ENCODE measurements around the gene MRPL1. TPM values are rescaled to one million over a fixed set of nuclear protein-coding genes. Genes with fewer than 3 reads are reported as not detected.

MRPL1 gene
- polyA plus RNA-seq, 1 experiment: 49.9 TPM

GRCh38 chr4:77818073-77818601 lies 44.5 kb upstream of the MRPL1 start:
- H3K4me3 ChIP-seq (ENCODE audit: low read depth, low read length): peak overlapping the region; percentile 93
- ChIA-PET CTCF (interaction anchor here (0.6 to 1.9 kb wide), 10 partner anchors 9 to 199 kb away, joined by 3 to 8 read pairs (median 5); partner anchors contain the start of gene MRPL1), POLR2A (interaction anchor here (0.6 to 2.2 kb wide), 4 partner anchors 12 to 726 kb away, joined by 3 to 17 read pairs (median 3); partner anchors contain the start of gene MRPL1)
- H3K27ac ChIP-seq (ENCODE audit: low read depth, low read length): peak overlapping the region; percentile 80
- TF ChIP-seq, protein P1, sequence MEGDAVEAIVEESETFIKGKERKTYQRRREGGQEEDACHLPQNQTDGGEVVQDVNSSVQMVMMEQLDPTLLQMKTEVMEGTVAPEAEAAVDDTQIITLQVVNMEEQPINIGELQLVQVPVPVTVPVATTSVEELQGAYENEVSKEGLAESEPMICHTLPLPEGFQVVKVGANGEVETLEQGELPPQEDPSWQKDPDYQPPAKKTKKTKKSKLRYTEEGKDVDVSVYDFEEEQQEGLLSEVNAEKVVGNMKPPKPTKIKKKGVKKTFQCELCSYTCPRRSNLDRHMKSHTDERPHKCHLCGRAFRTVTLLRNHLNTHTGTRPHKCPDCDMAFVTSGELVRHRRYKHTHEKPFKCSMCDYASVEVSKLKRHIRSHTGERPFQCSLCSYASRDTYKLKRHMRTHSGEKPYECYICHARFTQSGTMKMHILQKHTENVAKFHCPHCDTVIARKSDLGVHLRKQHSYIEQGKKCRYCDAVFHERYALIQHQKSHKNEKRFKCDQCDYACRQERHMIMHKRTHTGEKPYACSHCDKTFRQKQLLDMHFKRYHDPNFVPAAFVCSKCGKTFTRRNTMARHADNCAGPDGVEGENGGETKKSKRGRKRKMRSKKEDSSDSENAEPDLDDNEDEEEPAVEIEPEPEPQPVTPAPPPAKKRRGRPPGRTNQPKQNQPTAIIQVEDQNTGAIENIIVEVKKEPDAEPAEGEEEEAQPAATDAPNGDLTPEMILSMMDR (IDR thresholded peaks at IDR 0.05; ENCODE audit: low read depth, low read length): peak; percentile 67
- no peak for DNase-seq (ENCODE audit: low read depth, low spot score)
- no peaks in the 10 kb centered on the region for H3K27me3 ChIP-seq (ENCODE audit: control insufficient read depth, insufficient read depth, low read length)
- no peaks in the 10 kb centered on the region; the same call in 1 of the 2 replicates for H3K9me3 ChIP-seq (ENCODE audit: control insufficient read depth, insufficient read depth, low read length)

DNA sequence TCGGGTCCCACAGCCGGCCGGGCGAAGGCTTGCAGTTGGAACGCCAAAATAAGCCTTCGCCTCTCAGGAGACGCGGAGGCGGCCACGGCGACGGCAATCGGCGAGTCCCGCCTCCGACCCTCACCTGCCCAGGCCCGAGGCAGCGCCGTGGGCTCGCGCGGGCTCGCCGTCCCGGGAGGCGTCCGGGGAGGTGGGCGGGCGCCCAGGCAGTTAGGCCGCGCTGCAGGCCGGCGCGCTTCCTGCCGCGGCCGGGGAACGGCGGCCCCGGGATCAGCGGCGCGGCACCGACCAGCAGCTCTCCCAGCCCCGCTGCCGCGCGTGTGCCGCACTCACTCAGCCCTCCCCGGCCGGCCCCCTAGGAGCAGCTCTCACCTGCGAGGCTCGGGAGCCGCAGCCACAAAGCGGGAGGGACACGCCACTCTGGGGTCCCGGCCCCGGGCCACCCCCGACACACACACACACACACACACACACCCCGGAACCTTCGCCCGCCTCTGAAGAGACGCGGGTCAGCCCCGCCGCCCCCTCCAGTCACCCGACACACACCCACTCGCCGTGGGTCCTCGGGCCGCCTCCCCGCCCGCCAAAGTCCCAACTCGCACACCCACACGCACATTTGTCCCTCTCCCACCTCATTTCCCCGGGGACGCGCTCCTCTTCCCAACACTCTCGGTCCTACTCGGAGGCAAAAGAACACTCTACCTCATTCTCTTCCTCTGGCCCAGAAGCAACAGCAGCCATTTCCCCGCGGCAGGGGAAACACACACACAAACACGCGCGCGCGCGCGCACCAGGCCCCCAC lies 43.8 kb upstream of the MRPL1 start, which contains the start of gene CNOT6L:
Gene CNOT6L, minus strand, starts transcription at position 767 of the 802 bp plus-strand sequence. Its CDS starts 60 bp downstream, at position 707.
- POLR2A ChIA-PET: interaction anchor here (0.6 to 2.2 kb wide), 2 partner anchors 12 to 43 kb away, joined by 3 to 17 read pairs; partner anchors contain the start of gene MRPL1
- Histone ChIP-seq H3K4me3 (ENCODE audit: low read depth, low read length) (peak within 1 kb of the TSS; percentile 93), H3K27me3 (ENCODE audit: control insufficient read depth, insufficient read depth, low read length) (no peaks in the 10 kb centered on the region), H3K9me3 (ENCODE audit: control insufficient read depth, insufficient read depth, low read length) (no peaks in the 10 kb centered on the region; the same call in 1 of the 2 replicates), H3K27ac (ENCODE audit: low read depth, low read length) (peak within 1 kb of the TSS; percentile 92)
- no peak for DNase-seq (ENCODE audit: low read depth, low spot score)
- TF ChIP-seq, protein P1 (IDR thresholded peaks at IDR 0.05; ENCODE audit: low read depth, low read length): no peak
- CTCF ChIA-PET: interaction anchor here (1.0 to 1.9 kb wide), 5 partner anchors 10 to 55 kb away, joined by 3 to 8 read pairs (median 5); partner anchors contain the start of gene MRPL1

GRCh38 chr4:77819404-77819842 lies 43.2 kb upstream of the MRPL1 start:
- no peak for DNase-seq (ENCODE audit: low read depth, low spot score)
- ChIA-PET POLR2A (interaction anchor here (0.6 to 2.3 kb wide), 2 partner anchors 43 to 77 kb away, joined by 6 to 20 read pairs; partner anchors contain the start of gene MRPL1), CTCF (interaction anchor here (0.5 to 1.9 kb wide), 2 partner anchors 10 to 1014 kb away, joined by 3 to 5 read pairs; no protein-coding TSS in a partner anchor)
- peak overlapping the region; percentile 80 for H3K27ac ChIP-seq (ENCODE audit: low read depth, low read length)
- H3K9me3 ChIP-seq (ENCODE audit: control insufficient read depth, insufficient read depth, low read length): no peaks in the 10 kb centered on the region; the same call in 1 of the 2 replicates
- no peaks in the 10 kb centered on the region for H3K27me3 ChIP-seq (ENCODE audit: control insufficient read depth, insufficient read depth, low read length)
- peak overlapping the region; percentile 93 for H3K4me3 ChIP-seq (ENCODE audit: low read depth, low read length)
- TF ChIP-seq, protein P1 (IDR thresholded peaks at IDR 0.05; ENCODE audit: low read depth, low read length): no peak

- ChIA-PET CTCF (interaction anchor here (0.5 kb wide), 1 partner anchor 1013 kb away, joined by 3 read pairs; no protein-coding TSS in a partner anchor), POLR2A (interaction anchor here (0.6 to 2.3 kb wide), 3 partner anchors 42 to 76 kb away, joined by 6 to 20 read pairs (median 6); partner anchors contain the start of gene MRPL1)
- TF ChIP-seq, protein P1 (IDR thresholded peaks at IDR 0.05; ENCODE audit: low read depth, low read length): no peak
- H3K9me3 ChIP-seq (ENCODE audit: control insufficient read depth, insufficient read depth, low read length): no peaks in the 10 kb centered on the region; the same call in 1 of the 2 replicates
- peak overlapping the region; percentile 92 for H3K27ac ChIP-seq (ENCODE audit: low read depth, low read length)
- no peak for DNase-seq (ENCODE audit: low read depth, low spot score)
- peak overlapping the region; percentile 93 for H3K4me3 ChIP-seq (ENCODE audit: low read depth, low read length)
- no peaks in the 10 kb centered on the region for H3K27me3 ChIP-seq (ENCODE audit: control insufficient read depth, insufficient read depth, low read length)
Measured at GRCh38 chr4:77819843-77820648, 42.6 kb upstream of the MRPL1 start.
